GM18498 (cell line): ENCODE measurements around the gene CIDEA.
"Not testable (repeated sequence)": the region's sequence is repeated elsewhere in the genome, so short reads cannot be mapped to it uniquely, and the experiment has no call there.

Experiments
- ATAC-seq: cut with Tn5 transposase; IDR thresholded peaks from one replicate; pipeline ENCODE4 v1.9.1; 2021; ENCODE audit warnings: mild to moderate bottlenecking, moderate library complexity; ENCODE audit not compliant: unreplicated experiment

The CIDEA gene

DNA sequence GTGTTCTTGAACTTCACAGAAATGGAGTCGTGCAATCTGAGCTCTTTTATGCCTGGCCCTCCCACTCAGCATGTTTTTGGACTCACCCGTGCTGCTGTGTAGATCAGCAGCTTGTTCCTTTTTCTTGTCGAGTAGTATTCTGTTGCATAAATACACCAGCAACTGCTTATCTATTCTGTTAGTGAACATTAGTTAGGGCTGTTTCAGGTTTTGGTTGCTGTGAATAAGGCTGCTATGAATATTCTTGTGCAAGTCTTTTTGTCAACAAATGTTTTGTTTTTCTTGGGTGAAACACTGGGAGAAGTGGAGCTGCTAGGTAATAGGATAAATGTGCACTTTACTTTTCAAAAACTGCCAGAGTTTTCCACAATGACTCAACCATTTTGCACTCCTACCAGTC is 15.3 kb upstream of the CIDEA start:
- no peak for ATAC-seq

DNA sequence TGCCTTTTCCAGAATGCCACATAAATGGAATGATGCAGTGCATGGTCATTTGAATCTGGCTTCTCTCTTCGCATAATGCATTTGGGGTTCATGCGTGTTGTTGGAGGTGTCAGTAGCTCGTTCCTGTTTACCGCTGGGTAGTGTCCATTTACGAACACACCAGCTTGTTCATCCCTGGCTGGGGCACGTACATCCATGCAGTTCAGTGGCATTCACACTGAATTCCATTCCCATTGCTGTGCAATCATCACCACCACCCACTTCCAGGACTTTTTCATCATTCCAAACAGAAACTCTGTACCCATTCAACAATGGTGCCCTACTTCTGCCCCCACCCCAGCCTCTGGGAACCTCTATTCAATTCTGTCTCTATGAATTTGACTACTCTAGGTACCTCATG is 14.7 kb upstream of the CIDEA start:
- no peak for ATAC-seq

DNA sequence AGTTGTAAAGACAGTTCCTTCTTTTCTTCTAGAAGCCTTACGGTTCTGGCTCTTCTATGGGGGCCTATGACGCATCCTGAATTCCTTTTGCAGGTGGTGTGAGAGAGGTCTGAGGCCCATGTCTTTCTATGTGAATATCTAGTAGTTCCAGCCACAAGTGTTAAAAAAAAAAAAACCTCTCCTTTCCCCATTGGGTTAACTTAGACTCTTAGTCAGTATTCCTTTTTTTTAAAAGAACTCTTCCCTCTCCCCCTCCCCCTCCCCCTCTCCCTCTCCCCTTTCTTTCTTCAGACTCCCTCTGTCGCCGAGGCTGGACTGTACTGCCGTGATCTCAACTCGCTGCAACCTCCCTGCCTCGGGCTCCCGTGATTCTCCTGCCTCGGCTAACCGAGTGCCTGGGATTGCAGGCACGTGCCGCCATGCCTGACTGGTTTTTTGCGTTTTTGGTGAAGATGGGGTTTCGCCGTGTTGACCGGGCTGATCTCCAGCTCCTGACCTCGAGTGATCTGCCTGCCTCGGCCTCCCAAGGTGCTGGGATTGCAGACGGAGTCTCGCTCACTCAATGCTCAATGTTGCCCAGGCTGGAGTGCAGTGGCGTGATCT is 11.4 kb upstream of the CIDEA start:
- no peak for ATAC-seq

DNA sequence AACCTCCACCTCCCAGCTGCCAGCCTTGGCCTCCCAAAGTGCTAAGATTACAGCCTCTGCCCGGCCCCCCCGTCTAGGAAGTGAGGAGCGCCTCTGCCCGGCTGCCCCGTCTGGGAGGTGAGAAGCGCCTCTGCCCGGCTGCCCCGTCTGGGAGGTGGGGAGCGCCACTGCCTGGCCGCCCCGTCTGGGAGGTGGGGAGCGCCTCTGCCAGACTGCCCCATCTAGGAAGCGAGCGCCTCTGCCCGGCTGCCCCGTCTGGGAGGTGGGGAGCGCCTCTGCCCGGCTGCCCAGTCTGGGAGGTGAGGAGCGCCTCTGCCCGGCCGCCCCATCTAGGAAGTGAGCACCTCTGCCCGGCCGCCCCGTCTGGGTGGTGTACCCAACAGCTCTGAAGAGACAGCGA is 10.9 kb upstream of the CIDEA start:
- not testable (repeated sequence) for ATAC-seq

DNA sequence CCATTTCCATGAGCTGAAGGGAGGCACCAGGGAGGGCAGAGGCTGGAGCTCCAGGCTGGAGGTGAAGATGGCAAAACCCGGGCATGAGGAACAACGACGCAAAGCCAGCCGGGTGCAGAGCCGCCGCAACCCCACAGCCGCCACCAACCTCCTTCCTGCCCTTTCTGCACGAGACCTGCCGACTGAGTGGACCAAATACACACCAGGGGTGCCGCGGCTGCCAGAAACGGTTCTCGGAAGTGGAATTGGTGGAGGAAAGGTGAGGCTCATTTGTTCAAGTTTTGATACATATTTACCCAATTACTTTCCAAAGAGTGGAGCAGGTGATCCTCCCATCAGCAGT is 8.4 kb upstream of the CIDEA start:
- ATAC-seq: no peak

DNA sequence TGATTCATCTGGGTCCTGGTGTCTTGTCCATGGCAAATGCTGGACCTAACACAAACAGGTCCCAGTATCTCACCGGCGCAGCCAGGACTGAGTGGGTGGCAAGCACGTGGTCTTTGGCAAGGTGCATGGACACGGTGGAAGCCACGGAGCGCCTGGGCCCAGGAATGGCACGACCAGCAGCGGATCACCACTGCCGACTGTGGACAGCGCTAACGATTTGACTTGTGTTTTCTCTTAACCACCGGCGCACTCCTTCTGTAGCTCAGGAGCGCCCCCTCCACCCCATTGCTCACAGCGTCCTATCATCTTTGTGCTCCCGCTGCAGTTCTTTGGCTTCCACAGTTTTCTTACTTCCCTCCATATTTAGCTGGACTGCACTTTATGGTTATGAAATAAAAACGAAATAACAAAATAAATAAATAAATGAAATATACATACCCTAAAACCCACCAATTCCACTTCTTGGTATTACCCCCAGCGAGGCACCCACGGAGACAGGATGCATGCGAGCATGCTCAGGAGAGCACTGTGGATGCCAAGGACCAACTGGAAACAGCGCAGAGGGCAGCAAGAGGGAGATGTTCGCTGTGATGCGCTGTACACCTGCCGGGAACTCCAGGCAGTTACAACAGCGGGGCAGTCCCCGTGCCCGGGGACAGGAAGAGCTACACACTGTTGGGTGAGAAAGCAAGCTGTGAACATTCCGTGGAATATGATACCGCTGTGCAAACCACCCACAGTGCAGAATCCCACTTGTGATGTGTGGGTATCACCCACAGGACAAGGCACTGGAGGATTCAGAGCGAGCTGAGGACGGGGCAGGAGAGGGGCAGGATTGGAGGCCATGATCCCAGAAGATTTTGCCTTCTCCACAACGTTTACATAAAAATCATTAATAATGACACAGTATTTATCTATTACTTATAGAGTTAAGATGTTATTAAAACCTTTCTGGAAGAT is 7.0 kb upstream of the CIDEA start:
- no peak for ATAC-seq

DNA sequence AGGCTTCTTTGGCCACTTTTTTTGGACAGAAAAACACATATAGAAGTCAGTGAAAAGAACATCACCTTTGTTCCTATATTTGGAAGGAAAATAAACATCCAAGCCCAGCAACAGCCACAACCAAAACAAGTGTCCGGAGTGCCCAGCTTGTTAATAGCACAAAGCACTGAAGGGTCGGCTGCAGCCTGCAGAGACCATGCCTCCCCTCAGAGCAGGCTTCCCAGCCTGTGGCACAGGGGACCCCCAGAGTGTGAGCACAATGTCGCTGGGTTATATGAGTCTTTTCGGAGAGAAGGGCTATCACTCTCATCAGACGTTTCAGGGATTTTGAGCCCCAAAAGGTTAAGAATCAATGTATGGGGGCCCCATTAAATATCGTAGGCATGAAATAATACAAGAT is 6.2 kb upstream of the CIDEA start:
- ATAC-seq: no peak

DNA sequence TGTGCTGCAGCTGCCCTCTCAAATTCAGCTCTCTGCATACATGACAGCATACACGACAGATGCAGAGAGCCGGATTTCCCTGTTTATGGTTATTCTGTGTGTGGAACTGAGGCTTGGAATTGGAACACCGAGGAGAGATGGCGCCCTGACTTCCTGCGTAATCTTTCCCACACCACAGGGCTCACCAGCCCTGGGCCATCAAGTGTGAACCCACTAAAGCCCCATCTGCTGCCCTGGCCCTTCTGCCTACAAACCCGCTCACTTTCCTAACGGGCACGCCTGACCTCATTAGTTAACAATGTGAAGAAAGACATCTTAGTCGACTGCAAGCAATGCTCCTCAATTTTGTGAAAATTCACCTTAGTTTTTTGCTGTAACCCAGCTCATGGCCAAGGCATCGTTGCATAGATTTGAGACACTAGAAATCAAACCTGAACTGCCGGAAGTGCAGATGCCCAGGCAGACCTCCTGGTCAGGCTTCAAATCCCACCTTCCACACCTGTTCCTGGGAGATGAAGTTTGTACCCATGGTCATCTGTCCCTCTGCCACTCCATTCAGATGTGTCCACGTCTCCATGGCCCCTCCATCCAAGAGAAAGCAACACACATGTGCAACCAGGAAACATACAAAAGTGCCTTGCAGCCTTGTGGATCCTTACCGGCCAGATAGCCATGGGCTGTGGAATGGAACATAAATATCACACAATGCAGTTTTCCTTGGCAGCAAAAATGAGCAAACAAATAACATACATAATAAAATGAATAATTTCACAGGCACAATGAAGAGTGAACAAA is 5.0 kb upstream of the CIDEA start:
- no peak for ATAC-seq

DNA sequence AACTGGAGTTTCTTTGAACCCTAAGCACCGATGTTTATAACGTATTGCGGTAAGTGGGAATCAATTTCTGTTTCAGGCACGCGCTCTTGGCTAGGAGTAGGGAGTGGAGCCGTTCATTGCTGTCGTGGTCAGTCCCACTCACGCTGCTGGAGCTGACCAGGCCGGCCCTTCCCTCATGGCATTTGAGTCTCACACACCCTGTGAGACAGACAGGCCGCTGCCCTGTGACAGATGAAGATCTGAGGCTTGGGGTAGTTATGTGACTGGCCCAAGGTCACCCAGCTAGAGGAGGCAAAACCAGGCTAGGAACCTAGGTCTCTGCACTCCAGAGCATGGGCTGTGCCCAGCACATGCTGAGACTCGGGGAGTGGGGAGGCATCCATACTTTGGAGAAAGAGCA is 2.9 kb upstream of the CIDEA start:
- ATAC-seq: no peak

DNA sequence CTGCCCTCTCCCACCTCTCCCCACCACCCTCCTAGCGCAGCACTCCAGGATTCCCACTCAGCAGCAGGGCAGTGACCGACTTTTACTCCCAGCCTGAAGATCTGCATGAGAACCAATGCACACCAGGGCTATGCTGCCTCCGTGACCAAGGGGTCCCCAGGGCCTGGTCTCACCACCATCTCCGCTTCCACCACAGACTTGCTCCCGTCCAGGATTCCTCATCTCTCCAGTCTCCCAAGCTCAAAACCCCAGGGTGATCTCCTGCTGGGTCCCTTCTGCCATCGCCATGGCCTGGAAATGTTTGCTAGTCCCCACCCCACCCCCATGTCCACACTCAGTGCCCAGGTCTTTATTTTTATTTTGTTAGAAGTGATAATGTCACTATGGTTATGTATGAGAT is 2.1 kb upstream of the CIDEA start:
- no peak for ATAC-seq

DNA sequence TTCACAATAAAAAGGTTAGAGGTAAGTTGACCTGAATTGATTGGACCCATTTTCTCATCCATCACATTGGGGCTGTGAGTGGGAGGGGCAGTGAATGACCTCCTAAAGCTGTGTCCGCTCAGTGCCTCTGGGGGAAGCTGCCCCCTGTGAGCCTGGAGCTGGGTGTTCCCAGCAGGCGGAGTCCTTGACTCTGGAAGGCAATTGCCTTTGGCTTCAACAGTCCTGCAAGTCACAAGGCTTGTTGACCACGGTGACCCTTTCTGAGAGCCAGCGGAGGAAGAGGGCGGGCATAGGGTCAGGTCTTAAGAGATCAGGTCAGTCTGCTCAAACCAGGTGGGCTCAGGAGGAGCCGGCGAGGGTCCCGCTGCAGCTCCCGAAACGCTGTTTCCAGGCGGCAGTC is 1.1 kb upstream of the CIDEA start:
- ATAC-seq: no peak

DNA sequence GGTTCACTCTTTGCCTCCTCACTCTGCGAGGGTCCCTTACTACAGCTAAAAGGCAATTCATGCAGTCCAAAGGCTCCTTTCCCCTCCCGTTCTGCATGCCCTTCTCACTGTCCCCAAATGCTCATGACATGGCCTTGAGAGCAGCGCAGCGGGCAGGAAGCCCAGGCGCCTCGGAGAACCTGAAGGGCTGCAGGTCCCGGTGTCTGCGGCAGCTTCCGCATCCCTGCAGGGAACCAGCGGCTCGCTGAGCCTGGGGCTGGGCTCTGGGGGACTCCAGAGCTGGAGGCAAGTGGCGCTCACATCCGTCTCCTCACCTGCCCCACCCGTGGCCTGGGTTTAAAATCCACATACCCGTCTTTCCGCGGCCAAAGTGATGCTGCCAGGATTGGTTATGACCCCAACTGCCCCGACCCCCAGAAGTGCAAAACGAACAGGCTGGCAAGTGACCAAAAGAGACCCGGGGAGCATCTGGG is 462 bp upstream of the CIDEA start:
- ATAC-seq: no peak

DNA sequence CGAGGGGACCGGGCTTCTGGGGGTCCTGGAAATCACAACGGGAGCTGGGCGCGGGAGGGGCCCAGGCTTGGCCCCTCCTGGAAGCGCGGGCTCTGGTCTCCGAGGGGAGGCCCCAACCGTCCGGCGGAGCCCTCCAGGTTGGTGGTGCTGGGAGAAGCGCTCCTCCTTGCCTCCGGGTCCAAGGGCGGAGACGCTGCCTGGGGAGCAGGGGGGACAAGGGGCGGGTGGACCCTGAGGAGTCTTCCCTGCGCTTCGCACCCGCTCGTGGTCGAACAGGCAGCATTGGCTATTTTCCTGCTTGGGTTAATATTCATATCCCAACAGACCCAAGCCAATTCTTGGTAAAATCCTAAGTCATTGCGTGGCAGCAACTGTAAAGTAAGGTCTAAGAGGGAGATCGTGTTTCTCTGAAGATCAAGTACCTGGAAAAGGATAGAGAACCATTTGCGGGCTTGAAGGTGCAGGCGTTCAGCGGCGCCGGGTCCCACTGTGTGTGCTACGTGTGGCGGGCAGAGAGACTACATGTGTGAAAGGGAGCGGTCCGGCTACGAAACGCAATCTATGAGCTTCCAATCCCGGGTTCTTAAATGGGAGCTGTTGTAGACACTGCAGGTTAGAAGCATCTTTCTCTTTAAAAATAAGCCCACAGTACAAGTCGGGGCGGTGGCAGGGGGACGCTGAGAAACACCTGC is 805 bp downstream of the CIDEA start:
- ATAC-seq: no peak

DNA sequence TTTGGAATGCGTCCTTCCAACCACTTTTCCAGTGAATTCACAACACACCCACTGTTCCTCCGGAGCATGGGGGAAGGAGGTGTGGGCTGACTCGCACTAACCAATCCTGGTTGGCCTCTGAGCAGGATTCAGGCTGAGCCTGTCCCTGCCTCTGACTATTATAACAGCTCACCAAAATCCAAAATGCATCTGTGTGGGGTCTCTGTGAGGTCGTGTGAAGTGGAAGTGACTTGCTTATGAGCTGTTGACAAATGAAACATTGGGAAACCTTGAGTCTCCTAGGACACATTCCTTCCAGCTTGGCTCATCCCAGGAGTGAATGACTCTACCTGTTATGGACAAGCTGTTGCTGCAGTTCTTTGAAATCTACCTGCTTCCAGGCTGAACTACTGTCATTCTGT is 1.5 kb downstream of the CIDEA start:
- no peak for ATAC-seq

DNA sequence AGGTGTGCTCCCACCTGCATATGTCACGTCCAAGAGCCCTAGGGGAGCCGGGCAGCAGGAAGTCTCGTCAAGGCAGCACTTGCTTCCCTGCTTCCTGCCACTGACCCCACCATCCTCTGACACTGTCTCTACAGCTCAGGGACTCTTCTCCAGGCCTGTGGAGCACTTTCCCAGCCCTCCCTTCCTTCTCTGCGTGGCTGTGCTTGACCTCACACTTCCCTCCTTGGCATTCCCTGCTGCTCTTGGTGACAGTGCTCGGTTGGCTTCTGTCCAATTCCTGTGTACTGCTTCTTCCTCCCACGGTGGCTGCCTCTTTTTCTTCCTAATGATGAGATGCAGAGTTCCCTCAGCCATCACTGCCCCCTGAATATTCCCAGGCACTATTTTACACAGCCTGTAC is 2.8 kb downstream of the CIDEA start:
- ATAC-seq: no peak

DNA sequence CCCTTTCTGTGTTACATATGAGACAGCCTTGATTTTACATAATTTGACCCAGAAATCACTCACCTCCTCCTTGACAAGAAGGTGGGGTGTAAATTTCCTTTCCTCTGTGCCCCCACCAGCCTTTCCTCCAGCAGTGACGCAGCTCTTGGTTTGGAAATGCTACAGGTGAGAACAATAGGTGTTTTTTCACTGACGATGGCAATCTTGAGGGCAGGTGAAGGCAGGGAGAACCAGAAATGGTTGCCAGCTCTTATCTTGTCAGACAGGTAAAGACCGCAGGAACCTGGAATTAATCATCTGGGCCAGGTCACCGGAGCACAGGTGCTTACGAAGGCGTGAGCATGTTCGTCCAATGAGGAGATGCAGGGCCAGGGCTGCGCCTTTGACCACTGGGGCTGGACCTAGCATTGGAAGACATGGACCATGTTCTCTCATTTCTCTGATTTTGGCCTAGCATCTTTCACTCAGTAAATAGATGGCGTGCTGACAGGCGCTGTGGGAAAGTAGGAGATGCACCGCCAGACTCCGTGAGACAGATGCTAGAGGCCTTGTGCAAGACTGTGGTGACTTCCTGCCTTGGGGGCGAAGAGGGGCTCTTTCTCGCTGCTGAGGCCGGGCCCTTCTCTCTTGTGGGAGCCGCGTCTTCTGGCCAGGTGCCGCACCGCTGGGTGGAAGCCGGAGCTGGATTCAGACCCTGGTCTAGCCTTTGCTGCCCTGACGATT is 4.0 kb downstream of the CIDEA start:
- no peak for ATAC-seq

DNA sequence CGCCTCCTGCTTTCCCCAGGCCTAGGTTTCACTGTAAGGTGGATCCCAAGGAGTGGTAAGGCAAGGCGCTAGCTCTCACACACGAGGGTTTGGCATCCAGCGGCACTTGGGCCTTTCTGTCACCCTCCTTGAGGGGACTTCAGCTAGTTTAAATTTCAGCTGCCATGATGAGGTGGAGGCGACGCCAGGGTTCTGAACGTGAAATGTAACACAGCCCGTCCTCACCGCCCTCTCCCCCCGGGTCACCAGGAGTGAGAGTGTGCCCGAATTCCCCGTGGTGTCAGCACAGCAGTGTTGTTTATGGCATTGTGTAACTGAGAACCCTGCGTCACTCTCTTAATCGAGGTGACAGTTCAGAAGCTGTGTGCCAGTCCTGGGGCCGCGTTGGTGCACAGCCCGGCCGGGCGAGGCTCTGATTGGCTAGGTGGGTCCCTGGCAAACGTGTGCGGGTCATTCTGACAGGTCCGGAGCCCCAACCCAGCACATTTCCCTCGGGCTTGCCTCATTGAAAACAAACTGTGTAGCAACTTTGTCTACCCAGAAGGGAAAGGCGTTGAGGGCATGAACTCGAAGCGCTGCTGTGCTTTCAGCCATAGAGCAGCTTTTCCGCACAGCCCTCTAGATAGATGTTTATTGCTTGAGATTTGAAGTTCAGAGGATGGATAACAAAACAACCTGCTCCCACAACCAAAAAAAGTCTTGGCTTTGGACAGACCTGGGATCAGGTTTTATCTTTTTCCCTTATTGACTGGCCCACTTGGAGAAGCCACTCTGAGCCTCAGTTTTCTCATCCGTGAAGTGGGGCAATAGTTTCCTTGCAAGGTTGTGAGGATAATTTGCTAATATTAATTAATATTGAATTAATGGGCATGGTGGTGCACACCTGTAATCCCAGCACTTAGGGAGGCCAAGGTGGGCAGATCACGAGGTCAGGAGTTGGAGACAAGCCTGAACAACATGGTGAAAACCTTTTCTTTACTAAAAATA is 4.9 kb downstream of the CIDEA start:
- ATAC-seq: no peak

DNA sequence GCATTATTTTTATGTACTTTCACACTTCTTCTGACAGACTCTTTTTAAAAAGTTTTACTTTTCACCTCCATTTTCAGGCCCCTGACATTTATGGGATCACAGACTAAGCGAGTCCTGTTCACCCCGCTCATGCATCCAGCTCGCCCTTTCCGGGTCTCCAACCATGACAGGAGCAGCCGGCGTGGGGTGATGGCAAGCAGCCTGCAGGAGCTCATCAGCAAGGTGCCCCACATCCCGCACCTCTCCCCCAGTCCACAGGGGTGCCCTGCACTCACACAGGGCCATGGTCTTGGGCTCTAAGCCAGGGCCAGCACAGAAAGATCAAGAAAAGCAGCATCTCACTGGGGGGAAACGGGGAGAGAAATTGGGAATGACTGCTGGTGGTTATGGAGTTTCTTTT is 8.6 kb downstream of the CIDEA start:
- no peak for ATAC-seq

DNA sequence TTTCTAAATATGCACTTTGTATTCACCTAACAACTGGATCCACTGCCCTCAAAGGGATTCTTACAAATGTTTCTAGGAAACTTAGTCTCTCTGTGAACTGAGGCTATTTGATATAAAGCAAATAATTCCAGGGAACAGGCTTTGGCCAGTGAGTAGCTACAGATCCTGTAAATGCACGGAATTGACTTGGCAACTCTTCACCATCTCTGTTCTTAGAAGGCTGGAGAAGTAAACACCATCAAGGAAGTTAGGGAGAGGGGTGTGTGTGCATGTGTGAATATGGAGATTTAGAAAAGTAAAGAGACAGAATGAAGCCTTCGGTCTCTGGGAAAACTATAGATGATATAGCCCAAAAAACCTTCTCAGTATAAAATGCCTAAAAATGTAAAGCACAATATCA is 10.7 kb downstream of the CIDEA start:
- no peak for ATAC-seq
